Measurements from ENCODE around the gene SLC4A1AP. TPM values are rescaled to one million over a fixed set of nuclear protein-coding genes. Genes with fewer than 3 reads are reported as not detected.

Gene SLC4A1AP
- total and polyA plus RNA-seq, 2 of the 13 experiments (the other 11 are each of a cell fraction or from before 2014, with no cell fraction given): 15.3 to 44.6 TPM

- TF ChIP-seq ZNF710 (CRISPR knock-in tag; IDR thresholded peaks at IDR 0.05; ENCODE audit: borderline replicate concordance) (peak; percentile 24; the same call in 1 of the 2 replicates), ZNF431 (CRISPR knock-in tag; IDR thresholded peaks at IDR 0.05; ENCODE audit: borderline replicate concordance, low read depth) (no peak), REPIN1 (CRISPR knock-in tag; IDR thresholded peaks at IDR 0.05; ENCODE audit: borderline replicate concordance, low read depth) (peak; percentile 94), ZNF263 (CRISPR knock-in tag; IDR thresholded peaks at IDR 0.05) (peak; percentile 4; the same call in 1 of the 2 replicates), FOXO1 (CRISPR knock-in tag; IDR thresholded peaks at IDR 0.05) (no peak), NRL (CRISPR knock-in tag; IDR thresholded peaks at IDR 0.05; ENCODE audit: borderline replicate concordance) (peak; percentile 95; the same call in 1 of the 2 replicates), ZNF879 (CRISPR knock-in tag; IDR thresholded peaks at IDR 0.05) (peak; percentile 82), GRHL1 (CRISPR knock-in tag; conservative IDR thresholded peaks at IDR 0.05) (no peak), MED13 (CRISPR knock-in tag; IDR thresholded peaks at IDR 0.05) (no peak), ZNF816 (CRISPR knock-in tag; IDR thresholded peaks at IDR 0.05; ENCODE audit: borderline replicate concordance) (0 out of 2 replicates have a peak, but pooled peaks have one; percentile 65), LCORL (IDR thresholded peaks at IDR 0.05) (no peak), LCORL (CRISPR knock-in tag; IDR thresholded peaks at IDR 0.05) (peak; percentile 22; the same call in 1 of the 2 replicates), KDM4B (CRISPR knock-in tag; IDR thresholded peaks at IDR 0.05) (peak; percentile 57), MAF1 (CRISPR knock-in tag; IDR thresholded peaks at IDR 0.05; ENCODE audit: borderline replicate concordance) (no peak; the same call in 1 of the 2 replicates), TBX3 (IDR thresholded peaks at IDR 0.05; ENCODE audit: borderline replicate concordance) (peak; percentile 33; the same call in 1 of the 2 replicates), JUNB (CRISPR knock-in tag; IDR thresholded peaks at IDR 0.05; ENCODE audit: borderline replicate concordance) (no peak; the same call in 1 of the 2 replicates), HNF4A (CRISPR knock-in tag; IDR thresholded peaks at IDR 0.05) (no peak), GLI4 (CRISPR knock-in tag; IDR thresholded peaks at IDR 0.05; ENCODE audit: borderline replicate concordance) (0 out of 2 replicates have a peak, but pooled peaks have one; percentile 62), GTF2F1 (IDR thresholded peaks at IDR 0.05; ENCODE audit: low read length) (0 out of 2 replicates have a peak, but pooled peaks have one; percentile 44), FOXA1 (IDR thresholded peaks at IDR 0.05) (no peak), FOXA1 (CRISPR knock-in tag; IDR thresholded peaks at IDR 0.05) (no peak), ZNF264 (CRISPR knock-in tag; IDR thresholded peaks at IDR 0.05) (0 out of 2 replicates have a peak, but pooled peaks have one; percentile 8), NR2F6 (IDR thresholded peaks at IDR 0.05) (no peak), NR2F6 (CRISPR knock-in tag; IDR thresholded peaks at IDR 0.05) (peak; percentile 67; the same call in 1 of the 2 replicates), RNF2 (conservative IDR thresholded peaks at IDR 0.05; ENCODE audit: low read depth) (no peak), JUN (CRISPR knock-in tag; IDR thresholded peaks at IDR 0.05) (peak; percentile 65; the same call in 1 of the 2 replicates), TCF7L2 (IDR thresholded peaks at IDR 0.05; ENCODE audit: low read depth, low read length) (no peak), ZNF678 (CRISPR knock-in tag; IDR thresholded peaks at IDR 0.05) (no peak), THAP11 (CRISPR knock-in tag; IDR thresholded peaks at IDR 0.05) (peak; percentile 90)
Measured at GRCh38 chr2:27628767-27629709, 34.7 kb upstream of the SLC4A1AP start, which contains the start of the genes CCDC121 and GPN1 (continued).

Data from HepG2 (cell line).